Measurements from ENCODE around the gene JAZF1.

DNA sequence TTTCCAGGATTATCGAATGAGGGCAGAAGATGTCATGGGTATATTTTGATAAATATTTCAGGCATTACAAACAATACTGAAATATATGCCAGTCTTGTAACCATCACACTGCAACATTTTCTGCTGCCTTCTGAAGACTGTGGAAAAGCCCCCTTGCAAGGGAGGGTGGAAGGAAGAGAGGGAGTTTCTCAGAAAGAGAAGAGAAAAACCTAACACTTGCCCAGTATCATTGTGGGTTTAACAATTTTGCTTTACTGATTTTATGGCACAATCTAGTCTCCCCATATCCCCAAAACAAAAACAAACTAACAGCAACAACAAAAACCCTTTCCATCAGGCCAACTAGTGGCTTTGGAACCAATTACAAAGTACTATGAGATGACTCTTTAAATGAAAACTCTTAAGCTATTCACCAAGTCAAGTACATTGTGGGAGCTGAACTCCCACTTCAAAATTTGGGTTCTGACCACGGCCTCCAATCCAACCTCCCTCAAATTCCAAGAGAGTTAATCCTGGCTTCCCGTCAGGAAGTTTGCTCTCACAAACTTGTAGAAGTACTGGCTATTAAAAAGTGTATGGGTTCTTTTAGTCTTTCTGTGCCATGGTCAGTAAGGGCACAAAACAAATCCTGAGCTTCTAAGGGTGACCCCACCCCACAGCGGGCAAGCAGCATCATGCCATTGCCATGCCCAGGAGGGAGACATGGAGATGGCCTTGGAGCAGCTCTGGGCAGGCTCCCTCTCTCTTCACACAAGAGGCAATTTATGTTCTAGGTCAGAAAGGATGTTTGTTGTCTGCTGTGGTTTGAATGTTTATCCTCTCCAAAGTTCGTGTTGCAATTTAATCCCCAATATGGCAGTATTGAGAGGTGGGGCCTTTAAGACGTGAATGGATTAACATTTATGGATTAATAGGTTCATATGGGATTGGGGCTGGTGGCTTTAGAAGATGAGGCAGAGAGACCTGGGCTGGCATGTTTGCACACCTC, 96.3 kb downstream of the JAZF1 start:
- TF ChIP-seq CTCF (IDR thresholded peaks at IDR 0.05) (no peak), POLR2A (IDR thresholded peaks at IDR 0.05) (no peak)
